IPS DF 4.7 (cell line): Measurements from ENCODE around the gene GFRA1.

Experiments
- DNase-seq: peaks from one replicate; pipeline ENCODE4 v3.0.0-alpha.2; 2013; ENCODE audit warnings: low spot score; ENCODE audit errors: extremely low read depth

Gene GFRA1

GRCh38 chr10:116126954-116127695, 145.9 kb downstream of the GFRA1 start:
- DNase-seq, result no peak

GRCh38 chr10:116126239-116126638, 146.8 kb downstream of the GFRA1 start:
- DNase-seq, result no peak

DNA sequence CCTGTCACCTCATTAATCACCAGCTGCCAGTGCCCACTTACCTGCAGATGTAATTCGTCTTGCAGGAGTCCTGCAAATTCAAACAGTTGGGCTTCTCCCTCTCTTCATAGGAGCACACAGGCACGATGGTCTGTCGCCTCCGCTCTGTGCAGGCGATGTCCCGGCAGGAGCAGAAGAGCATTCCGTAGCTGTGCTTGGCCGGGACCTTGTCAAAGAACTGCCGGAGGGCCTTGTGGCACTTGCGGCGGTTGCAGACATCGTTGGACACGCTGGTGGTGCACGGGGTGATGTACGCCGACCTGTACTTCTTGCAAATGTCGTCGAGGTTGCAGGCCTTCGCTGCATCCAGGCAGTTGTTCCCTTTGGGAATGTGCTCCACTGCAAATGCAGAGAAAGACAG, 147.8 kb downstream of the GFRA1 start:
- no peak for DNase-seq

GRCh38 chr10:116124777-116125176, 148.2 kb downstream of the GFRA1 start:
- peak; percentile 33 for DNase-seq

DNA sequence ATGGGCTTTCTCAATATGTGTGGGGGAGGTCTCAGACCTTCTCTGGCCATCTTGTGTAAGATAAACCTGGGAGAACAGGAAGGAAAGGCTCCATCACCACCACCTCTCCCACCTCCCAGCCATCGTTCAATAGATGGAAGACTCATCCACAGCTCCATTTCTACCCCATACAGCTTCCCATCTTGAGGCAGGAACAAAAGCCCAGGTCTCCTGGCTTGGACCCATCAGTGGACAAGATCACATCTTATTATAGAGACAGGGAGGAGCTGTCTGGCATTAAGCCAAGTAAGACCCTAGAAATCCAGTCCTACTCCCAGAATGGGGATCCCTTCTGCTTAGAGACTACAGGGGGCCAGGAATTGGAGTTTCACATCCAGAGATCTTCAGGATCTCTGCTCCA, 150.3 kb downstream of the GFRA1 start:
- DNase-seq, result no peak

DNA sequence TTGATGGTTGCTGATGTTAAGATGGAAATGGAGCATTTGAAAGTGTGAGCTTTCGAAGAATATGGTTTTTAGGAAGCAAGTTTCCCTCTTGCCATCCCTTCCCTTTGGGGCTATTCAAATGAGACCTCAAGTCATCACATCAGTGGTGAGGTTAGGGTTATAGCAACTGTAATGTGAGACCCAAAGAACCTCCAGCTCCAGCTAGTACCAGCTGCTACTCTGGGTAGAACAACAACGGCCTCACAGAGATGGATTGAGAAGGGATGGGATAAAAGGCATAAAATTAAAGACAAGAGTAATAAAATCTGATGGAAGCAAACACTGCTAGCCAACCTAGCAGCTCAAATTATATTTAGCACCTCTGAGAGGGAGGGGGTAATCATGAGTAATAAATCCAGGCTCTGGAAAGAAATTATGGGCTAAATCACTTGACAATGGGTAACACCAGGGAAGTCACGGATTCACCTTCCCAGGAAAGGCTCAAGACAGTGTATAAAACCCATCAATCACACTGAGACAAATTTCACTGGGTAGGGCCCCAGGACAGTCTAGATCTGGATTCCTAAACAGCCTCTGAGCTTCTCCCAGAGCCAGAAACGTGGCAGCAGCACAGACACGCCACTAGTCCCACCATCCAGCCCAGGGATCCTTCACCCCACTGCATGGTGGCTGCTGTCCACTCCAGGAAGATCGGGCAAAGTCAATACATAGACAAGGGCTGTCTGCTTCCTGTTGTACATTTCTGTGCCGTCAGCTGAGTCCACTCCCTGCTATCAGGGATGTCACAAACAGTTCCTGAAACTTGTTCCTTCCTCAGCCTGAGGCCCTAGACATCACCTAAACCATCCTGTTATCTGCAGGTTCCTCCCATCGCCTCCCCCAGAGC, 151.1 kb downstream of the GFRA1 start:
- no peak for DNase-seq

GRCh38 chr10:116120688-116121455, 152.1 kb downstream of the GFRA1 start:
- DNase-seq, result no peak

- DNase-seq, result no peak
These were observed 154.2 kb downstream of the GFRA1 start for GRCh38 chr10:116118847-116119246.

DNA sequence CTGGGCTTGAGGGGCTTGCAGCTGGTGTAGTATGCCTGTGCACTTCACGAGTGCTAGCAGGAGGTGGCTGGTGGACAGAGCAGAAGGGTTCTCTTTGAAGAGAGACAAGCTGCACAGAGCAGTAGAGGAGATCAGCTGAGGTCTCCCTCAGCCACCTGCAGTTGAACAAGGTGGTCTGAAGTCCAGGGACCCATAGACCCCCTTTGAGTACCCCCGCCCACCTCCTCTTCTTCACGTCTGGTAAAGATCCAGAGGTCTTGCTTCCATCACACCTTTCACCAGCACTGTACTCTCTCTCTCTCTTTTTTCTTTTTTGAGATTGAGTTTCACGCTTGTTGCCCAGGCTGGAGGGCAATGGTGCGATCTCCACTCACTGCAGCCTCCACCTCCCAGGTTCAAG, 157.2 kb downstream of the GFRA1 start:
- no peak for DNase-seq

- no peak for DNase-seq
These were observed 157.9 kb downstream of the GFRA1 start for GRCh38 chr10:116115036-116115641.

GRCh38 chr10:116113721-116114501, 159.1 kb downstream of the GFRA1 start:
- no peak for DNase-seq

DNA sequence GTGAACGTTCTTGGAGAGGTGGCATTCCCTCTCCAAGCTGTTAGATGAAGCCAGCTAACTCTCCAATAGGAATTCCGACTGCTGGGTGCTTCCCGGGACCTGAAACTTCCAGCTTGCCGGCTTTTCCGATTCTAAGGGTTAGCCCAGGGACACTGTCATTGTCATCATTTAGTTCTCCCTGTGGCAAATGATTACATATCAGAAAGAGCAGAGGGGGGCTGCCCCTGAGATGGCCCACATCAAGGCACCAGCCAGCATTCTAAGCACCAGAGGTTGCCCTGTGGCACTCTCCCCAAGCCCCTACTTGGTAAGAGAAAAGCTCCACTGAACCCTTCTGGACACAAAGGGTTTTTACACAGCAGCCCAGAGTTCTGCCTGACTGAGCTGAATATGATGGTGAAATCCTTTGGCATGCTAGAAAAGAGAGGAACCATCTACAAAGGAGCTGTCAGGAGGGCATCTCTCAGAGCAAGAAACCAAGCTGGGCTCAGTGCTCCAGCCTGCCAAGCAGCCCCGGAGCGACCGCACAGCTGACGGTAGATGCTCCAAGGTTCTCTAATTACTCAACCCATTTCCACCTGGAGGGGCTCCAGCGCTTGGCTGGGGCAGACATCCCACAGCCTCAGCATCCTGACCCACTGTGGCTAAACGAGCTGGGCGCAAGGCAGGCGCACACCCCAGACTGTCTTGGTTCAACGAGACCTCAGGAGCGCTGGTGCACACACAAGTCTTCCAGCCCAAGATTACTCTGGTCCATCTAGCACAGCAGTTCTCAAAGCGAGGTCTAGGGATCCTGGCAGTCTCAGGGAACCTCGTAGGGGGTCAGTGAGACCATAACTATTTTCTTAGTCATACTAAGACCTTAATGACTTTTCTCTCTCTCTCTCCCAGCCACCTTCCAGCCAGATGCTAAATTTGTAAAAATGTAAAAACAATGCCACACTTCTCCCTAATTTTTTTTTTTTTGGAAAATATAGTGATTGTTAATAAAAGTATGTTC, 160.5 kb downstream of the GFRA1 start:
- DNase-seq, result no peak

- no peak for DNase-seq
These were observed 161.4 kb downstream of the GFRA1 start for GRCh38 chr10:116111483-116112095.

- no peak for DNase-seq
These were observed 162.3 kb downstream of the GFRA1 start for GRCh38 chr10:116110736-116111135.

- no peak for DNase-seq
These were observed 163.1 kb downstream of the GFRA1 start for GRCh38 chr10:116109881-116110280.

- no peak for DNase-seq
These were observed 163.5 kb downstream of the GFRA1 start for GRCh38 chr10:116109481-116109880.

- no peak for DNase-seq
These were observed 164.9 kb downstream of the GFRA1 start for GRCh38 chr10:116108095-116108494.

GRCh38 chr10:116106611-116107010, 166.4 kb downstream of the GFRA1 start:
- DNase-seq, result no peak

GRCh38 chr10:116105264-116105663, 167.7 kb downstream of the GFRA1 start:
- no peak for DNase-seq
